GM23248 (cell line): Measurements from ENCODE around the gene ZNF132.

Experiments used
- EZH2 ChIP-seq: fragments of 200-600 bp; sonication (generic); IDR thresholded peaks from 2 replicates; pipeline ENCODE4 v1.6.1; 2018; ENCODE audit warnings: antibody characterized with exemption, mild to moderate bottlenecking; ENCODE audit not compliant: insufficient read depth, poor library complexity, severe bottlenecking
- EZH2phosphoT487 ChIP-seq: fragments of 200-600 bp; sonication (generic); IDR thresholded peaks from 2 replicates; pipeline ENCODE4 v1.6.1; 2018; ENCODE audit warnings: antibody characterized with exemption, moderate library complexity, mild to moderate bottlenecking, low read depth; ENCODE audit not compliant: insufficient read depth

DNA sequence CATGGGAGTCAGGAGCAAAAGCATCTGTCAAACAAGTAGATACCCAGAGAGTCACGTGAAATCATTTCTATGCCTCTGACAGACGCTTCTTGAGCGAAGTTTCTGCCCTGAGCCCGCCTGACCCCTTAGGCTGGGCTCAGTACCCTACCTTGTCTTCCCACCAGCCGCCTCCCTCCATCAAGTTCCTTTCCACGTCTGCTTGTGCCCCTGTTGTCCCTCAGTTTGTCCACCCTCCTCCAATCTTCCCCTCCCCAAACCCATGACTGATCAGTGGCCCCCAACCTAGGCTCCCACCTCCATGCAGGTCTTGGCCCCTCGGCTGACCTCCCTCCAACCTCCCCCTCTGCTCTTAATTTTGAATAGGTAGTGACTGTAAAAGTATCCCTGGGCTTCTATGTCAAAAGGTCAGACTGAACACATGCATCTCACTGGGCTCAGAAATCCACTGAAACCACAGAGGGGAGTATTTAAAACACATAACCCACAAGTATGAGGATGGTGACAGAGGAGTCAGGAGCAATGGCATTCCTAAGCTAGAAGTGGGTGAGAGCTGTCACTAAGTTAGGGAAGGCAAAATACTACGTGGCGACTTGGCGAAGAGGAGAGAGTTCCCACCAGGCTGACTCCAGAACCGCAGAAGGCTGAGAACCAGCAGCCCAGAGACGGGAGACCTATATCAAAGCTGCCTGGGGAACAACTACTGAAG is 34.5 kb upstream of the ZNF132 start:
- TF ChIP-seq EZH2, result no peak
- TF ChIP-seq EZH2phosphoT487, result no peak
